Central memory CD8-positive, alpha-beta T cell (primary cell): Measurements from ENCODE around the gene RNF144A.

ENCODE experiments used
- ATAC-seq: fragments of 150-1000 bp; cut with Tn5 transposase; replicated peaks from 2 replicates; pipeline ENCODE4 v1.10.0; 2022; ENCODE audit warnings: mild to moderate bottlenecking, moderate FRiP score, moderate number of reproducible peaks; ENCODE audit not compliant: poor library complexity, severe bottlenecking; ENCODE audit errors: extremely low read depth
- DNase-seq, 2 donors: peaks; one replicate each; pipeline ENCODE4 v3.0.0; 2021; ENCODE audit warnings: low spot score in 2 of 2
- H3K27ac Mint-ChIP-seq: one replicate; pipeline ENCODE4 v1.8.0; 2022; ENCODE audit warnings: low read depth, mild to moderate bottlenecking, moderate library complexity, mixed read lengths
- H3K27me3 Mint-ChIP-seq: one replicate; pipeline ENCODE4 v1.8.0; 2022; ENCODE audit warnings: mixed read lengths
- H3K36me3 Mint-ChIP-seq: one replicate; pipeline ENCODE4 v1.8.0; 2022; ENCODE audit warnings: mild to moderate bottlenecking, moderate library complexity, mixed read lengths; ENCODE audit not compliant: insufficient read depth
- H3K4me1 Mint-ChIP-seq: one replicate; pipeline ENCODE4 v1.8.0; 2022; ENCODE audit warnings: mixed read lengths
- H3K4me3 Mint-ChIP-seq: one replicate; pipeline ENCODE4 v1.8.0; 2022; ENCODE audit warnings: mild to moderate bottlenecking, moderate library complexity, mixed read lengths
- H3K9me3 Mint-ChIP-seq: one replicate; pipeline ENCODE4 v1.8.0; 2022; ENCODE audit warnings: mixed read lengths

Gene RNF144A

GRCh38 chr2:6913415-6914157 lies 3.6 kb upstream of the RNF144A start:
- Mint-ChIP-seq H3K27me3 (no peaks in the 10 kb centered on the region), H3K9me3 (no peaks in the 10 kb centered on the region), H3K4me1 (peaks cover 59% of the 10 kb centered on the region), H3K4me3 (peak overlapping the region; percentile 47), H3K27ac (peak overlapping the region; percentile 16), H3K36me3 (peaks cover 7% of the 10 kb centered on the region)
- DNase-seq (no peak), ATAC-seq (no peak)

GRCh38 chr2:6914828-6915227 lies 2.4 kb upstream of the RNF144A start:
- Mint-ChIP-seq H3K27ac (no peak overlapping the region), H3K4me1 (peaks cover 58% of the 10 kb centered on the region), H3K4me3 (no peak overlapping the region), H3K27me3 (no peaks in the 10 kb centered on the region), H3K9me3 (no peaks in the 10 kb centered on the region), H3K36me3 (peaks cover 9% of the 10 kb centered on the region)
- ATAC-seq (no peak), DNase-seq (no peak)

- no peaks in the 10 kb centered on the region for H3K9me3 Mint-ChIP-seq
- peaks cover 8% of the 10 kb centered on the region for H3K36me3 Mint-ChIP-seq
- DNase-seq (no peak), ATAC-seq (no peak)
- peaks cover 56% of the 10 kb centered on the region for H3K4me1 Mint-ChIP-seq
- no peak overlapping the region for H3K27ac Mint-ChIP-seq
- no peak overlapping the region for H3K4me3 Mint-ChIP-seq
- no peaks in the 10 kb centered on the region for H3K27me3 Mint-ChIP-seq
These were observed 1.8 kb upstream of the RNF144A start for GRCh38 chr2:6915399-6915798.

- Mint-ChIP-seq H3K4me1 (peaks cover 54% of the 10 kb centered on the region), H3K27me3 (no peaks in the 10 kb centered on the region), H3K36me3 (peaks cover 8% of the 10 kb centered on the region), H3K27ac (no peak overlapping the region), H3K4me3 (peak overlapping the region; percentile 73), H3K9me3 (no peaks in the 10 kb centered on the region)
- ATAC-seq (no peak), DNase-seq (no peak)
These were observed 988 bp upstream of the RNF144A start for GRCh38 chr2:6916224-6916623.

- Mint-ChIP-seq H3K4me1 (peaks cover 54% of the 10 kb centered on the region), H3K27ac (no peak overlapping the region), H3K4me3 (peak overlapping the region; percentile 73), H3K36me3 (peaks cover 8% of the 10 kb centered on the region), H3K27me3 (no peaks in the 10 kb centered on the region), H3K9me3 (no peaks in the 10 kb centered on the region)
- DNase-seq, result no peak
- no peak for ATAC-seq
These were observed 509 bp upstream of the RNF144A start for GRCh38 chr2:6916736-6917070.

GRCh38 chr2:6917761-6918421 lies 679 bp downstream of the RNF144A start:
- Mint-ChIP-seq H3K9me3 (no peaks in the 10 kb centered on the region), H3K27ac (peak overlapping the region; percentile 32), H3K4me1 (peaks cover 52% of the 10 kb centered on the region), H3K4me3 (peak overlapping the region; percentile 63), H3K27me3 (no peaks in the 10 kb centered on the region), H3K36me3 (peaks cover 8% of the 10 kb centered on the region)
- ATAC-seq (peak; percentile 42), DNase-seq (no peak)

- Mint-ChIP-seq H3K4me3 (peak overlapping the region; percentile 63), H3K4me1 (peaks cover 58% of the 10 kb centered on the region)
These were observed 2.9 kb downstream of the RNF144A start for GRCh38 chr2:6919901-6920742.

GRCh38 chr2:6920743-6921064 lies 3.5 kb downstream of the RNF144A start:
- peaks cover 63% of the 10 kb centered on the region for H3K4me1 Mint-ChIP-seq
- H3K9me3 Mint-ChIP-seq, result no peaks in the 10 kb centered on the region
- no peak overlapping the region for H3K27ac Mint-ChIP-seq
- no peak for DNase-seq
- peaks cover 7% of the 10 kb centered on the region for H3K36me3 Mint-ChIP-seq
- no peaks in the 10 kb centered on the region for H3K27me3 Mint-ChIP-seq
- ATAC-seq, result no peak
- no peak overlapping the region for H3K4me3 Mint-ChIP-seq

More at GRCh38 chr2:6919901-6920742, 2.9 kb downstream of the RNF144A start:
- H3K27ac Mint-ChIP-seq, result no peak overlapping the region
- ATAC-seq (no peak), DNase-seq (no peak)
- H3K36me3 Mint-ChIP-seq, result peaks cover 7% of the 10 kb centered on the region
- no peaks in the 10 kb centered on the region for H3K27me3 Mint-ChIP-seq
- H3K9me3 Mint-ChIP-seq, result no peaks in the 10 kb centered on the region

GRCh38 chr2:6921321-6921922 lies 4.2 kb downstream of the RNF144A start:
- H3K4me3 Mint-ChIP-seq, result no peak overlapping the region
- H3K9me3 Mint-ChIP-seq, result no peaks in the 10 kb centered on the region
- peaks cover 7% of the 10 kb centered on the region for H3K36me3 Mint-ChIP-seq
- H3K27ac Mint-ChIP-seq, result no peak overlapping the region
- ATAC-seq (no peak), DNase-seq (no peak)
- peaks cover 70% of the 10 kb centered on the region for H3K4me1 Mint-ChIP-seq
- no peaks in the 10 kb centered on the region for H3K27me3 Mint-ChIP-seq

GRCh38 chr2:6922201-6922656 lies 5.0 kb downstream of the RNF144A start:
- no peak for ATAC-seq
- H3K27me3 Mint-ChIP-seq, result no peaks in the 10 kb centered on the region
- no peak overlapping the region for H3K4me3 Mint-ChIP-seq
- H3K4me1 Mint-ChIP-seq, result peaks cover 78% of the 10 kb centered on the region
- no peak for DNase-seq
- H3K9me3 Mint-ChIP-seq, result no peaks in the 10 kb centered on the region
- H3K36me3 Mint-ChIP-seq, result peaks cover 4% of the 10 kb centered on the region
- no peak overlapping the region for H3K27ac Mint-ChIP-seq

- Mint-ChIP-seq H3K27me3 (no peaks in the 10 kb centered on the region), H3K4me1 (peaks cover 84% of the 10 kb centered on the region), H3K4me3 (peak overlapping the region; percentile 26), H3K27ac (no peak overlapping the region), H3K36me3 (peaks cover 4% of the 10 kb centered on the region), H3K9me3 (no peaks in the 10 kb centered on the region)
- no peak for DNase-seq
- ATAC-seq, result no peak
These were observed 6.1 kb downstream of the RNF144A start for GRCh38 chr2:6923319-6923718.

GRCh38 chr2:6924101-6924923 lies 7.1 kb downstream of the RNF144A start:
- peak overlapping the region; percentile 44 for H3K27ac Mint-ChIP-seq
- DNase-seq, result no peak
- H3K9me3 Mint-ChIP-seq, result no peaks in the 10 kb centered on the region
- H3K4me3 Mint-ChIP-seq, result no peak overlapping the region
- H3K4me1 Mint-ChIP-seq, result peaks cover 86% of the 10 kb centered on the region
- no peaks in the 10 kb centered on the region for H3K27me3 Mint-ChIP-seq
- ATAC-seq, result no peak
- peaks cover 2% of the 10 kb centered on the region for H3K36me3 Mint-ChIP-seq
